ENCODE measurements around the gene CCDC15. TPM values are rescaled to one million over a fixed set of nuclear protein-coding genes. Genes with fewer than 3 reads are reported as not detected.

Gene CCDC15
- total RNA-seq, 1 donor from 2014 or later: 1.2 TPM

GRCh38 chr11:125069008-125069407 is 115.0 kb downstream of the CCDC15 start:
- no peak for TF ChIP-seq CTCF (IDR thresholded peaks at IDR 0.05)
- no peaks in the 10 kb centered on the region for H3K36me3 Mint-ChIP-seq (ENCODE audit: low read depth)
- H3K27ac Mint-ChIP-seq (ENCODE audit: unreplicated experiment): no peak overlapping the region
- DNase-seq (ENCODE audit: low spot score): no peak
- no peaks in the 10 kb centered on the region for H3K9me3 Mint-ChIP-seq (ENCODE audit: low read depth)
- H3K4me3 Mint-ChIP-seq (ENCODE audit: unreplicated experiment): no peak overlapping the region
- peaks cover 18% of the 10 kb centered on the region for H3K4me1 Mint-ChIP-seq (ENCODE audit: low read depth)
- H3K27me3 Mint-ChIP-seq (ENCODE audit: low read depth): peaks cover 4% of the 10 kb centered on the region

GRCh38 chr11:125069796-125070195 is 115.8 kb downstream of the CCDC15 start:
- DNase-seq (ENCODE audit: low spot score): no peak
- no peak overlapping the region for H3K27ac Mint-ChIP-seq (ENCODE audit: unreplicated experiment)
- no peak overlapping the region for H3K4me3 Mint-ChIP-seq (ENCODE audit: unreplicated experiment)
- peaks cover 2% of the 10 kb centered on the region for H3K27me3 Mint-ChIP-seq (ENCODE audit: low read depth)
- no peak for TF ChIP-seq CTCF (IDR thresholded peaks at IDR 0.05)
- H3K9me3 Mint-ChIP-seq (ENCODE audit: low read depth): no peaks in the 10 kb centered on the region
- H3K4me1 Mint-ChIP-seq (ENCODE audit: low read depth): peaks cover 18% of the 10 kb centered on the region
- H3K36me3 Mint-ChIP-seq (ENCODE audit: low read depth): no peaks in the 10 kb centered on the region

GRCh38 chr11:125070699-125071254 is 116.8 kb downstream of the CCDC15 start:
- H3K27me3 Mint-ChIP-seq (ENCODE audit: low read depth): no peaks in the 10 kb centered on the region
- no peaks in the 10 kb centered on the region for H3K9me3 Mint-ChIP-seq (ENCODE audit: low read depth)
- peaks cover 18% of the 10 kb centered on the region for H3K4me1 Mint-ChIP-seq (ENCODE audit: low read depth)

GRCh38 chr11:125071435-125071834 is 117.4 kb downstream of the CCDC15 start:
- Mint-ChIP-seq H3K27me3 (ENCODE audit: low read depth) (no peaks in the 10 kb centered on the region), H3K4me1 (ENCODE audit: low read depth) (peaks cover 18% of the 10 kb centered on the region), H3K4me3 (ENCODE audit: unreplicated experiment) (no peak overlapping the region), H3K36me3 (ENCODE audit: low read depth) (no peaks in the 10 kb centered on the region), H3K9me3 (ENCODE audit: low read depth) (no peaks in the 10 kb centered on the region), H3K27ac (ENCODE audit: unreplicated experiment) (peak overlapping the region; percentile 59)
- no peak for TF ChIP-seq CTCF (IDR thresholded peaks at IDR 0.05)
- DNase-seq (ENCODE audit: low spot score): peak; percentile 68

More at GRCh38 chr11:125070699-125071254, 116.8 kb downstream of the CCDC15 start:
- DNase-seq (ENCODE audit: low spot score): no peak
- Mint-ChIP-seq H3K4me3 (ENCODE audit: unreplicated experiment) (no peak overlapping the region), H3K27ac (ENCODE audit: unreplicated experiment) (no peak overlapping the region), H3K36me3 (ENCODE audit: low read depth) (no peaks in the 10 kb centered on the region)
- no peak for TF ChIP-seq CTCF (IDR thresholded peaks at IDR 0.05)

- Mint-ChIP-seq H3K27me3 (ENCODE audit: low read depth) (no peaks in the 10 kb centered on the region), H3K4me1 (ENCODE audit: low read depth) (peaks cover 18% of the 10 kb centered on the region), H3K36me3 (ENCODE audit: low read depth) (no peaks in the 10 kb centered on the region), H3K27ac (ENCODE audit: unreplicated experiment) (no peak overlapping the region), H3K9me3 (ENCODE audit: low read depth) (no peaks in the 10 kb centered on the region), H3K4me3 (ENCODE audit: unreplicated experiment) (no peak overlapping the region)
- DNase-seq (ENCODE audit: low spot score): peak; percentile 42
- no peak for TF ChIP-seq CTCF (IDR thresholded peaks at IDR 0.05)
These were observed 117.8 kb downstream of the CCDC15 start for GRCh38 chr11:125071846-125072217.

Data from chondrocyte (in vitro differentiated cells).